Parietal lobe (tissue), 1 donor: ENCODE measurements around the gene ZNF503. TPM values are rescaled to one million over a fixed set of nuclear protein-coding genes. Genes with fewer than 3 reads are reported as not detected.

ENCODE experiments used
- total RNA-seq: library from RNA; depleted of rRNA; stranded (reverse); fragments of >200 nt; gene quantifications from one replicate; pipeline ENCODE4 v1.2.3, GENCODE V29; 2014

ZNF503 gene
- 1.9 TPM for total RNA-seq

DNA sequence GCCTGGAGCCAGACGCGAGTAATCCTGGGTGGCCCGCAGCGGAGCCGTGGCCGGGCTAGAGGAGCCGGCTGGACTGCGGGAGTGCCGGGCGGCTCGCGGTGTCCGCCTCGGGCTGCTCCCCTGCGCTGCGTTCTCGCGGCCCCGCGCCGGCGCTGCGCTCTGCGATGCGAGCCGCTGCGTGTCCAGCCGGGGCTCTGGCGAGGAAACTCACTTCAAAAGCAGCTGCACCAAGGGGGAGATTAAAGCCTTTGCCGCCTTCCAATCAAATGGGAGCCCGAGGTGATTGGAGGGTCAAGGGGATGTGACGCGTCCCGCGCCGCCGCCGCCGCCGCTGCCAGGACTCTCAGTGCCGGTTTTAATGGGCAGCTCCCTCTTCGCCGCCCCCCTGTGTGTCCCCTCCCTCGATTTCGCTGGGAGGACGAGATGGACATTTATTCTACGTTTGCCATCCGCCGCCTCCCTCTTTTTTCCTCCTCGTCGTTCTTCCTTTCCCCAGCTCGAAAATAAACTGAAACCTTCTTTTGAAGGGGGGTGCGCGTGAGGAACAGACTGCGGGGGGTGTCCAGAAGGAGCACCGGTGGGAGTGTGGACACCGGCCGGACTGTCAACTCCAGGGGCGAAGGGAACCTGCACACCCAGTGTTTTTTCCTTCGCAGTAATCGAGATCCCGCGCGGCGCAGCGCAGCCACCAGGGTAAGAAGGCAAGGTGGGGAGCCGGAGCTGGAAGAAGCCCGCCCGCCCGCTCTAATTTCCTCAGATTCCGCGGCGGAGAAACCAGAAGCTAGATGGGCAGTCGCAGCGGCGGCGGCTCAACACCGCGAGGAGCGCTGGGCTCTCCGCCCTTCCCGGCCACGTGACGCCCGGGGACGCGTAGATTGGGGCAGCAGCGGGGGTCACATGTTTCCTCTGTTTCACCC, at the start of gene ZNF503:
TSS of gene ZNF503 (minus strand) at position 196 of the 917 bp plus-strand sequence. CDS start 345 bp downstream, outside the sequence.

DNA sequence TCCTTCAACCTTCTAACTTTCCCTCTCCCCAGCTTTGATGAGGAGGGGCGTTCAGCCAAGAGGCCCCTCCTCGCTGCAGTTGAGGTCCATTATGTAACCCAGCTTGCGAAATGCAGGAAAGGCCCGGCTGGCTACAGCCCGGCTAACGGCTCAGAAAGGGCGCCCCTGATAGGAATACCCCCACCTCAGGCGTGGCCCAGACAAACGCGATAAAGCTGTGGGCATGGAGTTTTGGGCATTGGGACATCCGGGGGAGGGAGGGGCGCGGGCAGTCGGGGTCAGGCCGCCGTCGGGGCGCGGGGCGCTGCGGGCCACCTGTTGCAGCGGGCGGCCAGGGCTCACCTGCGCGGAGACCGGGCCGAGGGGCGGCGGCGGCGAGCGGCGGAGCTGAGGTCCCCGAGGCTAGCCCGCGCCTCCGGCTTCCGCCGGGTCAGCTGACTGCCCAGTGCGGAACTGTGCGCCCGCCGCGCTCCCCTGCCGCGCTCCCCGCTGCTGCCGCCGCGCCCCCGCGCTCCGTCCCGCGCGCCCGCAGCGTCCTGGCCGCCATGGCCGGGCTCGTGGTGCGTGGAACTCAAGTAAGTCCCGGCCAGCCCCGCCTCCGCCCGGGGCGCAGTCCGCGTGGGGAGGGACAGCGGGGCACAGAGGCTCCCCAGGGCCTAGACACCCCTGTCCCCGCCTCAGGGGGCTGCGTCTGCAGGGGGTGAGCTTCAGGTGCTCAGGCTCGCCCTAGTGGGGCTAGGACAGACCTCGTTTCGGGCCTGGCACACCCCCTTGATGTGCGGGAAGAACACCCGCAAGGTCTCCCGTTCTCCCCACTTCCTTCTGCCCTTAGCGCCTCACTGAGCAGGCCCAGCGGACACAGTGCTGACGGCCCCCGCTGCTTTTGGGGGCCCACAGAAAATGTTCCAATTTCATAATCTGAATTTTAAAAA, 29.9 kb upstream of the ZNF503 start, which contains the start of gene LRMDA:
TSS of gene LRMDA (plus strand) at position 445 of the 932 bp plus-strand sequence.

Other genes with a start within 250 kb of the ZNF503 start
- gene VDAC2, start 191.0 kb downstream of the ZNF503 start, total RNA-seq = 114 TPM
- 16.3 TPM for gene COMTD1, start 165.8 kb downstream of the ZNF503 start, total RNA-seq
- gene LRMDA, start 29.9 kb upstream of the ZNF503 start, total RNA-seq = 0.94 TPM